Measurements from ENCODE around the gene TOX2.

TOX2 gene

GRCh38 chr20:43960231-43960630 is 45.6 kb downstream of the TOX2 start:
- DNase-seq: no peak

GRCh38 chr20:43961116-43961515 is 46.5 kb downstream of the TOX2 start:
- DNase-seq: no peak

- DNase-seq: no peak
Measured at GRCh38 chr20:43961541-43962471, 47.2 kb downstream of the TOX2 start.

GRCh38 chr20:43962530-43962929 is 47.9 kb downstream of the TOX2 start:
- DNase-seq: no peak

GRCh38 chr20:43963233-43963632 is 48.6 kb downstream of the TOX2 start:
- DNase-seq: no peak

GRCh38 chr20:43963872-43964791 is 49.5 kb downstream of the TOX2 start:
- DNase-seq: no peak

GRCh38 chr20:43968341-43969000 is 53.8 kb downstream of the TOX2 start:
- DNase-seq: no peak

- DNase-seq: no peak
Measured at GRCh38 chr20:43969028-43969447, 54.4 kb downstream of the TOX2 start.

GRCh38 chr20:43969501-43970182 is 55.0 kb downstream of the TOX2 start:
- DNase-seq: no peak

- DNase-seq: no peak
Measured at GRCh38 chr20:43971267-43971666, 56.6 kb downstream of the TOX2 start.

- DNase-seq: no peak
Measured at GRCh38 chr20:43972051-43972450, 57.4 kb downstream of the TOX2 start.

GRCh38 chr20:43972692-43973091 is 58.0 kb downstream of the TOX2 start:
- DNase-seq: no peak

- DNase-seq: no peak
Measured at GRCh38 chr20:43973231-43973630, 58.6 kb downstream of the TOX2 start.

- no peak for DNase-seq
Measured at GRCh38 chr20:43973671-43974450, 59.2 kb downstream of the TOX2 start.

- no peak for DNase-seq
Measured at GRCh38 chr20:43974695-43975094, 60.0 kb downstream of the TOX2 start.

GRCh38 chr20:43975096-43975768 is 60.6 kb downstream of the TOX2 start:
- DNase-seq: no peak

- no peak for DNase-seq
Measured at GRCh38 chr20:43976547-43976946, 61.9 kb downstream of the TOX2 start.

GRCh38 chr20:43977252-43977651 is 62.6 kb downstream of the TOX2 start:
- no peak for DNase-seq

- DNase-seq: no peak
Measured at GRCh38 chr20:43977962-43978361, 63.3 kb downstream of the TOX2 start.

GRCh38 chr20:43979576-43980105 is 65.0 kb downstream of the TOX2 start:
- no peak for DNase-seq

- DNase-seq: no peak
Measured at GRCh38 chr20:43981540-43981939, 66.9 kb downstream of the TOX2 start.

Measured in bone marrow (tissue), 2 donors.